Tibial nerve (tissue), 4 donors: ENCODE measurements around the gene MLPH. TPM values are rescaled to one million over a fixed set of nuclear protein-coding genes. Genes with fewer than 3 reads are reported as not detected.

Experiments
- DNase-seq, 2 donors: peaks; one replicate each; pipeline ENCODE4 v3.0.0-alpha.2; 2019; ENCODE audit warnings: low spot score in 2 of 2
- H3K27ac ChIP-seq, 4 donors: fragments of 200-600 bp; sonication (generic) in 3 of 4; one replicate each; pipeline ENCODE4 v1.5.1; 2017 to 2019; ENCODE audit warnings: mild to moderate bottlenecking in 1 of 4
- H3K27me3 ChIP-seq, 2 donors: fragments of 200-600 bp; sonication (generic) in 1 of 2; one replicate each; pipeline versions ENCODE4 v1.5.1 to v1.6.0; 2017 to 2019
- H3K36me3 ChIP-seq, 3 donors: fragments of 200-600 bp; sonication (generic); one replicate each; pipeline ENCODE4 v1.5.1; 2018 to 2019
- H3K4me1 ChIP-seq, 4 donors: fragments of 200-600 bp; sonication (generic) in 3 of 4; one replicate each; pipeline ENCODE4 v1.5.1; 2017 to 2019
- H3K4me3 ChIP-seq, 4 donors: fragments of 200-600 bp; sonication (generic) in 3 of 4; one replicate each; pipeline ENCODE4 v1.5.1; 2017 to 2019; ENCODE audit warnings: mild to moderate bottlenecking in 1 of 4, moderate library complexity in 1 of 4
- H3K9me3 ChIP-seq, 4 donors: fragments of 200-600 bp; sonication (generic) in 3 of 4; one replicate each; pipeline ENCODE4 v1.5.1; 2017 to 2019
- EP300 ChIP-seq, 2 donors: sonication (generic); formaldehyde crosslinking; IDR thresholded peaks; one replicate each; pipeline ENCODE4 v1.6.1; 2017; ENCODE audit warnings: antibody characterized with exemption in 2 of 2, mild to moderate bottlenecking in 1 of 2
- POLR2A ChIP-seq, 2 donors: fragments of 450-650 bp; IDR thresholded peaks; one replicate each; pipeline ENCODE4 v1.6.1; 2017; ENCODE audit warnings: antibody characterized with exemption in 2 of 2, mild to moderate bottlenecking in 2 of 2, moderate library complexity in 2 of 2
- WGBS, 2 donors: methylation state at CpG; one replicate each; pipeline ENCODE4 v1.1.5; 2018; 5-methylcytosine and 5-hydroxymethylcytosine counted together
- total RNA-seq, 4 donors: library from RNA; depleted of rRNA; stranded (reverse); fragments of >200 nt; gene quantifications; one replicate each; pipeline ENCODE4 v1.1.0, GENCODE V29; 2016
- TF ChIP-seq, protein P1 (sequence below), 5 experiments: fragments of 200-600 bp in 3 of 5; fragments of 450-650 bp in 2 of 5; sonication (generic) in 3 of 5; IDR thresholded peaks; one replicate each; pipeline ENCODE4 v1.5.1; 2016 to 2019; ENCODE audit warnings: antibody characterized with exemption in 5 of 5, mild to moderate bottlenecking in 3 of 5, moderate library complexity in 2 of 5

MLPH gene
- total RNA-seq, 4 donors from 2014 or later: 41.4 to 108 (median 62.1) TPM

DNA sequence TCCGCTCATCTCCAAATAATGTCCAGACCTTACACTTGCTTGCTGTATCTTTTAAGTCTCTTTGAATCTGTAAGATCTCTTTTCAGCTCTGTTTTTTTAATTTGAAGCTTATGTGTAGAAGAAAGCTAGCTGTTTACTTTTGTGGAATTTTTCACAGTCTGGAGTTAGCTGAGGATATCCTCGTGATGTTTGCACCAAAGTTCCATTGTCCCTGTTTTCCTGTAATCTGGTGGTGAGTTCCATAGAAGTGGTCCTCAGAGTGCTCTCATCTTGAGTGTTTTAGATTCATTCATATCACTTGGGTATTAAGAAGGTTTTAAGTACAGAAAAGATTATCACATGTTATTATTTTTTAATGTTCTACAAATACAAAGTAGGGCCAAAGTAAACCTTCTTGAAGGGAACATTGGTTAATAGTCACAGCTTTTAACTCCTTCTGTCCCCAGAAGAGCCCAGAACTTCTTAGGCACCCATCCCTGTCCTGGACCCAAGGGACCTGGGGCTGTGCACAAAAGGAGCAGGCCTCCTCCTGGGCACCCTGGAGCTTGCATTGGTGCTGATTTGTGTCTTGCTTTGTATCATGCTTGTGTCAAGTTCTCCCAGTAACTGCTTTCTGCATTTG is 15.0 kb downstream of the MLPH start:
- peak overlapping the region in 2 of 4 donors; percentile 26 to 46 for H3K27ac ChIP-seq

DNA sequence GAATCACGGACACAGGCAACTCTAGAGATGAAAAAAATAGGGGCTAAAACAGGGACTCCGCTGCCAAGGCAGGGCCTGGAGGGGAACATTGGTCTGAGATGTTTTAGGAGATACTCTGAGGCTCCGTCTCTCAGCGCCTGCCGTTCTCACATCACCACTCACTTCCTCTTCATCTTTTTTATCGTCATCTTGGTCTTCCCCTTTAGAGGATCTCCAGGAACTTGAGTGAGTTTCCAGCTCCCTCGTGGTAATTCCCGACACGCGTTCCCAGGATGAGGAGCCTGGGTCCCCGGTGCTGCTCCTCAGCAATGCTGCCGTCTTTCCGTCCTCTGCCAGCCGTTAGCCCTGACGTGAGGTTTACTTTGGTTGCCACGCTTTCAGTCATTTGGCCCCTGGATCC is 16.1 kb downstream of the MLPH start:
- Histone ChIP-seq H3K36me3 (no peaks in the 10 kb centered on the region), H3K27me3 (peaks cover 0 to 7% of the 10 kb centered on the region in 2 donors), H3K27ac (peak overlapping the region in 1 of 4 donors; percentile 46), H3K4me3 (no peak overlapping the region), H3K9me3 (no peaks in the 10 kb centered on the region), H3K4me1 (peaks cover 0 to 27% (median 0%) of the 10 kb centered on the region in 4 donors)
- no peak for DNase-seq
- TF ChIP-seq, protein P1, sequence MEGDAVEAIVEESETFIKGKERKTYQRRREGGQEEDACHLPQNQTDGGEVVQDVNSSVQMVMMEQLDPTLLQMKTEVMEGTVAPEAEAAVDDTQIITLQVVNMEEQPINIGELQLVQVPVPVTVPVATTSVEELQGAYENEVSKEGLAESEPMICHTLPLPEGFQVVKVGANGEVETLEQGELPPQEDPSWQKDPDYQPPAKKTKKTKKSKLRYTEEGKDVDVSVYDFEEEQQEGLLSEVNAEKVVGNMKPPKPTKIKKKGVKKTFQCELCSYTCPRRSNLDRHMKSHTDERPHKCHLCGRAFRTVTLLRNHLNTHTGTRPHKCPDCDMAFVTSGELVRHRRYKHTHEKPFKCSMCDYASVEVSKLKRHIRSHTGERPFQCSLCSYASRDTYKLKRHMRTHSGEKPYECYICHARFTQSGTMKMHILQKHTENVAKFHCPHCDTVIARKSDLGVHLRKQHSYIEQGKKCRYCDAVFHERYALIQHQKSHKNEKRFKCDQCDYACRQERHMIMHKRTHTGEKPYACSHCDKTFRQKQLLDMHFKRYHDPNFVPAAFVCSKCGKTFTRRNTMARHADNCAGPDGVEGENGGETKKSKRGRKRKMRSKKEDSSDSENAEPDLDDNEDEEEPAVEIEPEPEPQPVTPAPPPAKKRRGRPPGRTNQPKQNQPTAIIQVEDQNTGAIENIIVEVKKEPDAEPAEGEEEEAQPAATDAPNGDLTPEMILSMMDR (IDR thresholded peaks at IDR 0.05): no peak
- TF ChIP-seq POLR2A (IDR thresholded peaks at IDR 0.05) (no peak), EP300 (IDR thresholded peaks at IDR 0.05) (no peak)
- 91 to 94% methylated on average over 16 of the region's 16 CpGs for WGBS, 2 donors

More for the DNA sequence above, 15.0 kb downstream of the MLPH start:
- Histone ChIP-seq H3K4me3 (no peak overlapping the region), H3K9me3 (no peaks in the 10 kb centered on the region), H3K36me3 (no peaks in the 10 kb centered on the region), H3K4me1 (peaks cover 0 to 34% (median 0%) of the 10 kb centered on the region in 4 donors), H3K27me3 (peaks cover 0 to 11% of the 10 kb centered on the region in 2 donors)
- WGBS, 2 donors: 51 to 53% methylated on average over 2 of the region's 2 CpGs
- DNase-seq: no peak
- peak in 1 of 2 donors; percentile 51 for TF ChIP-seq EP300 (IDR thresholded peaks at IDR 0.05)
- no peak for TF ChIP-seq POLR2A (IDR thresholded peaks at IDR 0.05)
- TF ChIP-seq, protein P1 (IDR thresholded peaks at IDR 0.05): no peak

DNA sequence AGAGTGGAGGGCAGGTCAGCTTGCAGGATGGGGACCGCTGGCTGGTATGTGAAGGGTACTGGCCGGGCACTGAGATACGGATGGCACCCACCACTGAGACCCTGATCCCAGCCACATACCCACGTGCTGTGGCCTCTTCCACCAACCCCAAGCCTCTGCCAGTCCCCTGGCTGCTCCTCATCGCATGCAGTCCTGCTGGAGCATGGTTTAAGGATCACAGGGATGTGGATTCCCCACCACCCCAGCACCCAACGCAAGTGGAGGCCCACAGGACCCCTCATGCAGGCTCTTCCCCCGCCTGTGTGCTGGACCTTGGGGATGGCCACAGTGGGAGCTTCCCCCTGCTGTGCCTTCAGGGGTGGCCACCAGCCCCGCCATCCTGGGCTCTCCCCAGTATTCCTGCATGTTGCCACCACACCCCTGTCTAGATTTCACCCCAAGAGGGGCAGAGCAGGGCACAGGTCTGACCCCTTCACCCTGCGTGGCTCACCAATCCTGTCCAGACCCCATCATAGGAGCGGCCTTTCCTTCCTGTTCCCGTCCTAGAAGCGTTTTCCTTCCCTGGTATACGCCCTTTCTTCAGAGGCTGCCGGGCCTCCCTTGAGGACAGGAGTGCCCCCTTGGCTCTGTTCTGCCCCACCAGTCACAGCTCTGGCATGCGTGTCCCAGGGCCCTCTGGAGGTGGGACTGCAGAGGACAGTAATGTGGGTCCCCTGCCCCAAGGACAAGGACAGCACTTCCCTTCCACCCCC is 18.3 kb downstream of the MLPH start:
- DNase-seq: no peak
- WGBS, 2 donors: 90% methylated on average over 14 to 15 of the region's 15 CpGs

DNA sequence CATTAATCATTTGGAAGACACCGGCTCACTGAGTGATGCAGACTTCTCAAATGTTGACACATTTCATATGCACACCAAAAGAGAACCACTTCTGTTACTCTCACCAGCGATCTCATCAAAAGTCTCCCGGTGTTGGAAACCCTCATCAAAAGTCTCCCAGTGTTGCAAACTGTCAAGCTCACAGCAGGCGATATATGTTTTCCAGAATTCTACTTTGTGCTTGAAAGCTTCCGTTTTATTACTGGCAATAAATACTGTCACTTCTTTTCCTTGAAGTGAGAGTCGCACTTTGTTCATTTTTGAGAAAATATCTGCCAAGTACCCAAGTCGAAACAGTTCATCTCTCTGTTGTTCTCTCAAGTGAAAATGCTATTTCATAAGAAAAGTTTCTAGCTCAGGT is 20.5 kb downstream of the MLPH start:
- H3K27me3 ChIP-seq: no peaks in the 10 kb centered on the region
- H3K4me3 ChIP-seq: no peak overlapping the region
- 46 to 61% methylated on average over 7 of the region's 7 CpGs for WGBS, 2 donors
- H3K36me3 ChIP-seq: no peaks in the 10 kb centered on the region
- DNase-seq: no peak
- TF ChIP-seq EP300 (IDR thresholded peaks at IDR 0.05) (no peak), POLR2A (IDR thresholded peaks at IDR 0.05) (no peak)
- TF ChIP-seq, protein P1 (IDR thresholded peaks at IDR 0.05): no peak
- peaks cover 0 to 21% (median 3%) of the 10 kb centered on the region in 4 donors for H3K4me1 ChIP-seq
- H3K27ac ChIP-seq: no peak overlapping the region
- no peaks in the 10 kb centered on the region for H3K9me3 ChIP-seq

More for the DNA sequence above, 18.3 kb downstream of the MLPH start:
- peaks cover 0 to 23% (median 0%) of the 10 kb centered on the region in 4 donors for H3K4me1 ChIP-seq
- TF ChIP-seq, protein P1 (IDR thresholded peaks at IDR 0.05): no peak
- no peak for TF ChIP-seq POLR2A (IDR thresholded peaks at IDR 0.05)
- no peak for TF ChIP-seq EP300 (IDR thresholded peaks at IDR 0.05)
- H3K27me3 ChIP-seq: no peaks in the 10 kb centered on the region
- H3K36me3 ChIP-seq: no peaks in the 10 kb centered on the region
- no peak overlapping the region for H3K4me3 ChIP-seq
- H3K27ac ChIP-seq: peak overlapping the region in 1 of 4 donors; percentile 7
- no peaks in the 10 kb centered on the region for H3K9me3 ChIP-seq

DNA sequence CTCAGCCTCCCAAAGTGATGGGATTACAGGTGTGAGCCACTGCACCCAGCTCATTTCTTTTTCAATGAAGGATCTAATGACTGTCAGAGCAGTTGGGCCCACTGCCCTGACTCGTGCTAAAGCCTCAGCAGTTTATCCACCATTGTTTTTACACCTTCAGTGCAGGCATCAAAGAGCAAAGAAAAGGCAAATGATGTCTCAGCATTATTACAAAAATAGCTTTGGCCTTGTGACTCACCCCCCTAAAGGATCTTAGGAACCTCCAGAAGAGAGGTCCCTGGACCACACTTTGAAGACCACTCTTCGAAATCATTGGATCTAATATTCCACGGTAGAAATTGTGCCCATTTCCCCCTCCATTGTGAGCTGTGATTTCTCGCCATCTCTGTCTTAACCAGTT is 21.3 kb downstream of the MLPH start:
- WGBS, 2 donors: 86 to 95% methylated on average over 4 of the region's 4 CpGs
- Histone ChIP-seq H3K27ac (peak overlapping the region in 1 of 4 donors; percentile 25), H3K36me3 (no peaks in the 10 kb centered on the region), H3K4me3 (no peak overlapping the region), H3K4me1 (peaks cover 0 to 24% (median 5%) of the 10 kb centered on the region in 4 donors), H3K27me3 (no peaks in the 10 kb centered on the region), H3K9me3 (no peaks in the 10 kb centered on the region)
- TF ChIP-seq, protein P1 (IDR thresholded peaks at IDR 0.05): no peak
- TF ChIP-seq EP300 (IDR thresholded peaks at IDR 0.05) (no peak), POLR2A (IDR thresholded peaks at IDR 0.05) (no peak)
- DNase-seq: no peak
